WTC11 (cell line): Measurements from ENCODE around the gene PRDM2.

Source experiments
- CTCF ChIP-seq: fragments of 200-600 bp; IDR thresholded peaks from 2 replicates; pipeline ENCODE4 v1.8.0; 2022; ENCODE audit warnings: antibody characterized with exemption
- FOXJ3 ChIP-seq: sonication (generic); formaldehyde crosslinking; IDR thresholded peaks from 2 replicates; pipeline ENCODE4 v1.9.0; 2021; ENCODE audit warnings: missing genetic modification reagents, mild to moderate bottlenecking, borderline replicate concordance
- MAX ChIP-seq: sonication (generic); formaldehyde crosslinking; IDR thresholded peaks from 2 replicates; pipeline ENCODE4 v1.8.0; 2022; ENCODE audit warnings: mild to moderate bottlenecking, missing genetic modification reagents
- RELA ChIP-seq: sonication (generic); formaldehyde crosslinking; IDR thresholded peaks from 2 replicates; pipeline ENCODE4 v1.8.1; 2022; ENCODE audit warnings: missing genetic modification reagents, mild to moderate bottlenecking, borderline replicate concordance
- SOX15 ChIP-seq: fragments of 250-450 bp; sonication (Bioruptor Pico); IDR thresholded peaks from 2 replicates; pipeline ENCODE4 v1.9.0; 2021; ENCODE audit warnings: mild to moderate bottlenecking
- SP1 ChIP-seq: sonication (generic); formaldehyde crosslinking; conservative IDR thresholded peaks from 2 replicates; pipeline ENCODE4 v1.8.1; 2022; ENCODE audit warnings: missing genetic modification reagents
- ZBTB43 ChIP-seq: sonication (generic); formaldehyde crosslinking; IDR thresholded peaks from 2 replicates; pipeline ENCODE4 v1.8.1; 2023; ENCODE audit warnings: mild to moderate bottlenecking, missing genetic modification reagents
- TF ChIP-seq, protein P1 (sequence below): sonication (generic); formaldehyde crosslinking; conservative IDR thresholded peaks from 2 replicates; pipeline ENCODE4 v1.8.1; 2023; ENCODE audit warnings: mild to moderate bottlenecking, low read depth, missing genetic modification reagents, moderate library complexity
- TF ChIP-seq, protein P2 (sequence below): sonication (generic); formaldehyde crosslinking; IDR thresholded peaks from 2 replicates; pipeline ENCODE4 v1.8.1; 2022; ENCODE audit warnings: mild to moderate bottlenecking, moderate library complexity, missing genetic modification reagents
- TF ChIP-seq, protein P3 (sequence below): fragments of 250-450 bp; sonication (Bioruptor Pico); conservative IDR thresholded peaks from 2 replicates; pipeline ENCODE4 v1.9.0; 2021; ENCODE audit warnings: mild to moderate bottlenecking

GRCh38 chr1:13855554-13855953 is 155.6 kb downstream of the PRDM2 start:
- TF ChIP-seq, protein P1, sequence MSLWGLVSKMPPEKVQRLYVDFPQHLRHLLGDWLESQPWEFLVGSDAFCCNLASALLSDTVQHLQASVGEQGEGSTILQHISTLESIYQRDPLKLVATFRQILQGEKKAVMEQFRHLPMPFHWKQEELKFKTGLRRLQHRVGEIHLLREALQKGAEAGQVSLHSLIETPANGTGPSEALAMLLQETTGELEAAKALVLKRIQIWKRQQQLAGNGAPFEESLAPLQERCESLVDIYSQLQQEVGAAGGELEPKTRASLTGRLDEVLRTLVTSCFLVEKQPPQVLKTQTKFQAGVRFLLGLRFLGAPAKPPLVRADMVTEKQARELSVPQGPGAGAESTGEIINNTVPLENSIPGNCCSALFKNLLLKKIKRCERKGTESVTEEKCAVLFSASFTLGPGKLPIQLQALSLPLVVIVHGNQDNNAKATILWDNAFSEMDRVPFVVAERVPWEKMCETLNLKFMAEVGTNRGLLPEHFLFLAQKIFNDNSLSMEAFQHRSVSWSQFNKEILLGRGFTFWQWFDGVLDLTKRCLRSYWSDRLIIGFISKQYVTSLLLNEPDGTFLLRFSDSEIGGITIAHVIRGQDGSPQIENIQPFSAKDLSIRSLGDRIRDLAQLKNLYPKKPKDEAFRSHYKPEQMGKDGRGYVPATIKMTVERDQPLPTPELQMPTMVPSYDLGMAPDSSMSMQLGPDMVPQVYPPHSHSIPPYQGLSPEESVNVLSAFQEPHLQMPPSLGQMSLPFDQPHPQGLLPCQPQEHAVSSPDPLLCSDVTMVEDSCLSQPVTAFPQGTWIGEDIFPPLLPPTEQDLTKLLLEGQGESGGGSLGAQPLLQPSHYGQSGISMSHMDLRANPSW (CRISPR knock-in tag), result no peak
- TF ChIP-seq RELA (CRISPR knock-in tag) (no peak), MAX (CRISPR knock-in tag) (no peak), FOXJ3 (CRISPR knock-in tag) (no peak), ZBTB43 (CRISPR knock-in tag) (no peak), SP1 (no peak), CTCF (no peak), SOX15 (CRISPR knock-in tag) (no peak)
- TF ChIP-seq, protein P2, sequence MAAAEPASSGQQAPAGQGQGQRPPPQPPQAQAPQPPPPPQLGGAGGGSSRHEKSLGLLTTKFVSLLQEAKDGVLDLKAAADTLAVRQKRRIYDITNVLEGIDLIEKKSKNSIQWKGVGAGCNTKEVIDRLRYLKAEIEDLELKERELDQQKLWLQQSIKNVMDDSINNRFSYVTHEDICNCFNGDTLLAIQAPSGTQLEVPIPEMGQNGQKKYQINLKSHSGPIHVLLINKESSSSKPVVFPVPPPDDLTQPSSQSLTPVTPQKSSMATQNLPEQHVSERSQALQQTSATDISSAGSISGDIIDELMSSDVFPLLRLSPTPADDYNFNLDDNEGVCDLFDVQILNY, result no peak
- TF ChIP-seq, protein P3, sequence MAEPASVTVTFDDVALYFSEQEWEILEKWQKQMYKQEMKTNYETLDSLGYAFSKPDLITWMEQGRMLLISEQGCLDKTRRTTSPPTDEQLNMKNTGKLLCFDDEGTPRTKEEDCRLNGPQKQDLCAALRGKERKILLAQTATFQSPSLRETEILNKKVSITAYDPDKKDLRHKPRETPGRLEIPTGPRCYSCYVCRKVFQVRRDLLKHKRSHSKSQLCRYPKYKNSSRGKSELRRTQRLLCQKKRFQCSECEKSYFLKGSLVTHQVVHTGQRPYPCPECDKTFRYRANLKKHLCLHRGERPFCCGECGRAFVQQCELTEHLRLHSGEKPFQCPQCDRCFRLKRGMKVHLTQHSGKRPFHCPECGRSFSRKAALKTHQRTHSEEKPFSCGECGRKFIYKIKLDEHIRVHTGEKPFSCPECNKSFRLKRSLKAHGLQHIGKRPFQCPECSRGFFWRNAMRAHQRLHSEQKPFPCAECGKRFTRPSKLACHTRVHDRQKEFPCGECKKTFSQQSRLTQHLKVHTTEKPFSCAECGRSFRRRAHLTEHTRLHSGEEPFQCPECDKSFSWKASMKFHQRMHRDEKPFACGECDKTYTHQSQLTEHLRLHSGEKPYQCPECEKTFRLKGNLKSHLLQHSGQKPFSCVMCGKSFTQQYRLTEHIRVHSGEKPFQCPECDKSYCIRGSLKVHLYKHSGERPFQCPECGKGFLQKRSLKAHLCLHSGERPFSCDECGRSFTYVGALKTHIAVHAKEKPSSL (CRISPR knock-in tag), result no peak
